Activated CD8-positive, alpha-beta memory T cell treated with anti-CD3 and anti-CD28 coated beads, Interleukin-2, amount 50 U/mL, for 4 hours (primary cell): ENCODE measurements around the gene TRAPPC5.

Experiments
- DNase-seq: peaks from one replicate; pipeline ENCODE4 v3.0.0-alpha.2; 2020

The TRAPPC5 gene

DNA sequence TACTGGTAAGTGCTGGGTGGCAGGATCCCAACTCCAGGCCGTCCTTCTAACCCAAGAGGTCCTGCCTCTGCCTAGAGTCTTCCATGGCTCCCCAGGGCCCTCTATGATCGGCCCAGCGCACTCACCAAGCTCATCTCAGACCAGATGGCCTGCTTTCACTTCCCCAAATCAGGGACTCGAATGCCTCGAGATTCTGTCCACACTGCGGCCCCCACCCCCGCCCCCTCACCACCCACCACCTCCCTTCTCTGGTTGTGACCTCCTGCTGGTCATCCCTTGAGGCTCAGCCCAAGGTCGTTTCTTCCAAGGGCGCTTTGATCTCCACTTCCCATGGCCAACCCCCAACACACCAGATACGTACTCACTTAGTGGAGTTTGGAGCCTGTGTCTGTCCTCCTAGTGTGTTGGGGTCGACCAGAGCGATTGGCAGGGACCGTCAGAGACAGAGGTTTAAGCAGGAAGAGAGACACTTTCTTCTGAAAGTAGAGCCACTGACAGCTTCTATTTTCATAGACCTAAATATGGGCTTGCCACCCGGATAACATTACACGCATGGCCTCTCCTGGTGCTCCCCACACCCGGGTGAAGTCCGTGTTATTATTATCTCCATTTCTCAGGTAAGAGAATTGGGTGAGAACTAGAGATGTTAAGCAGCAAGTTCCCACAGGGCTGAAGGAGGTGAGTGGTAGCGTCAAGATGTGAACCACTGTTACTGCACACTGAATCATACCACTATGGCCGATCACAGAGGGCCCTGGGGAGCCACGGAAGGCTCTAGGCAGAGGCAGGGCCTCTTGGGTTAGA is 21.2 kb downstream of the TRAPPC5 start, which contains the start of gene FCER2:
Gene FCER2, minus strand, starts transcription at position 478 of the 804 bp plus-strand sequence. CDS start 2,371 bp downstream, outside the sequence.
- DNase-seq, result no peak

DNA sequence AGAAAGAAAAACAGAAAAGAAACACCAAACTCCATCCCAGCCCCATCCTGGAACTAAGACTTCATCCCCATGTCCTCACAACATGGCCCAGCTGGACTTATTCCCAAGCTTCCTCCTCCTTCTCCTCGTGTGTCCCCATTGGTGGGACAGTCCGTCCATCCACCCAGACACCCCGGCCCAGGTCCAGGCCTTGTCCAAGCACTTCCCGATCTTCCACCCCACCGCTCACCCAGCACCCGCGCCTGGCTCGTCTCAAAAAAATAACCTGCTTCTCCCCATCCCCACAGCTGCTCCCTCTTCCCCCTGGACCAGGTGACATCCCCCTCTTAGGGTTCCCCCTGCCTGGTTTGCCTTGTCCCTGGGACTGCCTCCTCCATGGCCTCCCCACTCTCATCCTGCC is 22.7 kb downstream of the TRAPPC5 start:
- no peak for DNase-seq

DNA sequence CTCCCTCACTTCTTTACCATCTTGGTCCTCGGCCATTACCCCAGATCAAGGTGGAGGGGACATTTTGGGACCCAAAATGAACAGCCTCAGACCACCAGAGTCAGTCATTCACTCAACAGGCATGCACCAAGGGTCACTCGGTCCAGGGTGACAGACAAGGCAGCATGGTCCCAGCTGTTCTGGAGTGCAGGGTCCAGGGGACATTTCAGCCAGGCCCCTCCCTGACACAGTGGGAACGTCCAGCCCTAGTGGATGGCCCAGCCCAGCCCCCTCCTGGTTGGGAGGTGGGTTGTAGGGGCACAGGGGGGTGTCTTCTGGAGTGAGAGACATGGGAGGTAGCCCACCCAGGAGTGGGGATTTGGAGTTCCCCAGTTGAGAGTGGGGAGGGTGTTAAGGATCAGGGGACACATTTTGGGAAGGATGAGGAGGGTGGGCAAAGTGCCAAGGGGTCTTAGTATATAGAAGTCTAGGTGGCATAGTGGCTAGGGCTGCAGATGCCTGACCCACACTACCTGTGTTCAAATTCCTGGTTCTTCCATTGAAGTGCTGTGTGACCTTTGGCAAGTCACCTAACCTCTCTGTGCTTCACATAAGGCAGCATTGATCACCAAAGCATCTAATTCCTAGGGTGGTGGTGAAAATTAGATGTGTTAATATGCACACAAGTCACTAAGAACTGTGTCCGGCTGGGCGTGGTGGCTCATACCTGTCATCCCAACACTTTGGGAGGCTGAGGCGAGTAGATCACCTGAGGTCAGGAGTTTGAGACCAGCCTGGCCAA is 23.8 kb downstream of the TRAPPC5 start:
- no peak for DNase-seq

DNA sequence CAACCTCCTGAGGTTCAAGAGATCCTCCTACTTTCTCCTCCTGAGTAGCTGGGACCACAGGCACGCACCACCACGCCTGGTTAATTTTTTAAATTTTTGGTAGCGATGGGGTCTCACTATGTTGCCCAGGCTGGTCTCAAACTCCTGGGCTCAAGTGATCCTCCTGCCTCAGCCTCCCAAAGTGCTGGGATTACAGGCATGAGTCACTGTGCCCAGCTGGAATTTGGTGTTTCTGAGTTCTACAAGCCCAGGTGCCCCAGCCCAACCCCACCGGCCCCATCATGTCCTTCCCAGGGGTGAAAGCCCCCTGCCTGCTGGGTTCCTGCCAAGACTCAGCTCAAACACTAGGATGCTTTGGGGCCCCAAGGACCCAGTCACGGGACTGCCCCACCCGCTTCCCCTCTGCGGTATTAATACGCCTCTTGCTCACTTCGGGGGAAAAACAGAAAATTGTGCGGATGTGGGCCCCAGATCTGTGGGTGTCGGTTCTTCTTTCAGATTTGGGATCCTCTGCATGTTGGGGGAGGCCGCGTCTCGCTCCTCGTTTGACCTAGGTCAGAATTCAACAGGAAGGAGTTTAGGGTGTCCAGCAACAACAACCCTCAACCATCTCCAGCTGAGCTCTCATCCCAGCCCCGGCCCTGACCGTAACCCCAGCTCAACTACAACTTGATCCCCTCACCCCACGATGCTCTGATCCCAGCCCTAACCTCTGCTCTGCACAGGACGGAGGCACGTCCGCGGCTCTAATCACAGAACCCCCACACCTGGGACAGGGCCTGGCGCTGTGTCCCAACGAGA is 25.0 kb downstream of the TRAPPC5 start:
- peak; percentile 66 for DNase-seq

DNA sequence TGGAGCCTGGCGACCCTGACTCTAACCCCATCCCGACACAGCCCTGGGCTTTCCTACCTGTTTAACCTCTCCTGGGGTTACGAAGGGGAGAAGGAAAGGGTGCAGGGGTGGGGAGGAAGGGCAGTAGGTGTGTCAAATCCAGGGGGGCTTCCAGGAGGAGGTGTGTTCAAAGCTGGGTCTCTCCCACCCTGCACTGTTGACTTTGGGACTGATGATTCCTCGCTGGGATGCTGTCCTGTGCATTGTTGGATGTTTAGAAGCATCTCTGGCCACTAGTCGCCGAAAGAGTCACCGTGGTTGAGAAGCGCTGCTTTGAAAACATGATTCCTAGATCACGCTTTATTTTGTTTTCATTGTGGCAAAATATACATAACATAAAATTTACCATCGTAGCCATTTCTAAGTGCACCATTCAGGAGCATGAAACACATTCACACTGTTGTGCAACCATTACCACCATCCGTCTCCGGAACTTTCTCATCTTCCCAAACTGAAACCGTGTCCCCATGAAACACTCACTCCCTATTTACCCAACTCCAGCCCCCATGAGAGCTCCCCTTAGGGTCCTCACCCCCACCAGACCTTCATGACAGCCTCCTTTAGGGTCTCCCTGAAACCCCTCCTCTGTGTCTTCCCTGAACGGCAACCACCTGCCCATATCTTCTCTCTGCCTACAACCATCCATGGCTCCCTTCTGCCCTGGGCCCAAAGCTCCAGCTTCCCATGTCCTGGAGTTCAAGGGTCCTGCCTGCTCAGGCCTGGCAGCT is 25.7 kb downstream of the TRAPPC5 start:
- no peak for DNase-seq

DNA sequence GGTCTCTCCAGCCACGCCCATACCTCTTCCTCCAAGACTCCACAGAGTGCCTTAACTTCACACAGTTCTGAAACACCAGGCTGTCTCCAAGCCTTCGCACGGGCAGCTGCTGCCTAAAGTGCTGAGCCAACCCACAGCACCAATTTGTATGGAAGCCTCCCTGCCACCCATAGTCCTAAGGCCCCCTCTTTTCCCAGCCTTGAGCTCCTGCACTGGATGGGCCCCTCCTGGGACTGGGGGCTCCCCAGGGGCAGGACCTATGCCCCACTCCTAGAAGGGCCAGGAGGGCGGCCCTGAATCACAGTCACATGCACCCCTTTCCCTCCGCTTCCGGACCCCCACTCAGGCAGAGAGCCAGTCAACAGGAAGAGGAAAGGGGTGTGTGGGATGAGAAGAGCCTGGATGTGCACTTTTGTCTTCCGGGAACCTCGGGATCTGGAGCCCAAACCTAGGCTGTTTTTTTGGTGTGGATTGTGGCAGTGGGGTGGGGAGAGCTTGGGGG is 26.4 kb downstream of the TRAPPC5 start:
- no peak for DNase-seq

DNA sequence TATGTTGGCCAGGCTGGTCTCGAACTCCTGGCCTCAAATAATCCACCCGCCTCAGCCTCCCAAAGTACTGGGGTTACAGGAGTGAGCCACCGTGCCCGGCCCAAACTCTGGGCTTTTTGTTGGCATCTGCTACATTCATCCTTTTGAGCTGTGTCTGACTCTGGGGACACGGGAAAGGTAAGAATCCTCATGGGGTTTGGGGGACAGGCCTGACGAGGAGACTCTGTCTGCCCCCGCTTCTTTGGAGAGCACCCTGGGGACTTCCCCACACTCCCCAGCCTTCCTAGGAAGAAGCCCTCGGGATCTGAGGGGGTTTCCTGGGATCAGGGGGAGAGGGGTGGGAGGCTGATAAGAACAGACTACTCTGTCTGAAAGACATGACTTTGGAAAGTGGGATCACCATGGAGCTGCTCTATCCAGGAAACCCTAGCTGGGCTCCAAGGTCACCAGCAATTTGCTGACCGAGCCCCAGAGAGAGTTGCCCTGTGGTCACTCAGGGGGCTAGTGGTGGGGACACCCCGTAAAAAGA is 29.4 kb downstream of the TRAPPC5 start:
- DNase-seq, result no peak

DNA sequence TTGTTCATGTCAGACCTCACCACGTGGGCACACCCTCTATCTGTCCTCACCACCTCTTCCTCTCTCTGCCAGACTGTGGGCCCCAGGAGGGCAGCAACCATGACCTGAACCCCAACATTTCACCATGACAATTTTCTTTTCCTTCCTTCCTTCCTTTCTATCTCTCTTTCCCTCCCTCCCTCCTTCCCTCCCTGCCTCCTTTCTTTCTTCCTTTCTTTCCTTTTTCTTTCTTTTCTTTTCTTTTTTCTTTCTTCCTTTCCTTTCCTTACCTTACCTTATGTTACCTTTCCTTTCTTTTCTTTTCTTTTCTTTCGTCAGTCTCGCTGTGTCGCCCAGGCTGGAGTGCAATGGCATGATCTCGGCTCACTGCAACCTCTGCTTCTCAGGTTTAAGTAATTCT is 30.0 kb downstream of the TRAPPC5 start:
- no peak for DNase-seq

DNA sequence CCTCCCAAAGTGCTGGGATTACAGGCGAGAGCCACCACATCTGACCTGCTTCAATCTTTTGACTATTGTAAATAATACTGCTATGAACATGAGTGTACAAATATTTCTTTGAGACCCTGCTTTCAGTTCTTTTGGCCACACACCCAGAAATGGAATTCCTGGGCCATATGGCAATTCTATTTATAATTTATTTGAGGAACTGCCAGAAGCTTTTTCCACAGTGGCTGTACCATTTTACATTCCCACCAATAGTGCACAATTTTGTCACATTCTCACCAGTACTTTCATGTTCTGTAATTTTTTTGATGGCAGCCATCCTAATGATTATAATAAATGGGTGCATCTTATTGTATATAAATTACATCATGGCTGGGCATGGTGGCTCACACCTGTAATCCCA is 35.0 kb downstream of the TRAPPC5 start:
- no peak for DNase-seq

DNA sequence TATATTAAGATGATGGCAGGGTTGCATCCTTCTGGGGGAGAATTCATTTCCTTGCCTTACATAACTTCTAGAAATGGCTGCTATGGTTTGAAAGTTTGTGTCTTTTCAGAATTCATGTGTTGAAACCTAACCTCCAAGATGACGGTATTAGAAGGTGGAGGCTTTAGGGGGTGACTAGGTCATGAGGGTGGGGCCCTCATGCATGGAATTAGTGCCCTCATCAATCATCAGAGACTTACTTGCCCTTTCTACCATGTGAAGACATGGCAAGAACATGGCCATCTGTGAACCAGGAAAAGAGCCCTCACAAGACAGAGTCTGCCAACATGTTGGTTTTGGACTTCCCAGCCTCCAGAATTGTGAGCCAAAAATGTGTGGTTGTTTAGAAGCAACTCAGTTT is 36.1 kb downstream of the TRAPPC5 start:
- no peak for DNase-seq

DNA sequence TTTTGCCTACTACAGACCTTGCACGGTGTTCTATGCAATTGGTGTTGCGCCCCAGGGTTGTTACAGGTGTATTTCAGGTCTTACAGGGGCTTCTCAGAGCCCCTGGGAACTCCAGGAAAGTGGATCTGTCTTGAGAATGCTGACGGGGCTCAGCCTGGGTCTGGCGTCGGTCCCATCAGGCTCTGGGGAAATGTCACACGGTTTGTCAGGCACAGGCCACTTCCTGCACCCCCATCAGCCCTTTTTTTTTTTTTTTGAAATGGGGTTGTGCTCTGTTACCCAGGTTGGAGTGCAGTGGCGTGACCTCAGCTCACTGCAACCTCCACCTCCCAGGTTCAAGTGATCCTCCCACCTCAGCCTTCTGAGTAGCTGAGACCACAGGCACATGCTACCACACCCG is 38.0 kb downstream of the TRAPPC5 start:
- no peak for DNase-seq

DNA sequence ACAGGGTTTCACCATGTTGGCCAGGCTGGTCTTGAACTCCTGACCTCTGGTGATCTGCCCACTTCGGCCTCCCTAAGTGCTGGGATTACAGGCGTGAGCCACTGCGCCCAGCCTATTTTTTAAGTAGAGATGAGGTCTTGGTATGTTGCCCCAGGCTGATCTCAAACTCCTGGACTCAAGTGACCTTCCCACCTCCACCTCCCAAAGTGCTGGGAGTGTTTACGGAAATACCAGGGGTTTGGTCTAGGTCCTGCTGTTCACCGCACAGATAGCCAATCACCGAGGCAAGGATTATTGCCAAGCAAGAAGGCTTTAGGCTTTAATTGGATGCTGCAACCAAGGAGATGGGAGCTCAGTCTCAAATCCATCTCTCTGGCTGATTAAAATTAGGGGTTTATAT is 39.7 kb downstream of the TRAPPC5 start:
- DNase-seq, result no peak

DNA sequence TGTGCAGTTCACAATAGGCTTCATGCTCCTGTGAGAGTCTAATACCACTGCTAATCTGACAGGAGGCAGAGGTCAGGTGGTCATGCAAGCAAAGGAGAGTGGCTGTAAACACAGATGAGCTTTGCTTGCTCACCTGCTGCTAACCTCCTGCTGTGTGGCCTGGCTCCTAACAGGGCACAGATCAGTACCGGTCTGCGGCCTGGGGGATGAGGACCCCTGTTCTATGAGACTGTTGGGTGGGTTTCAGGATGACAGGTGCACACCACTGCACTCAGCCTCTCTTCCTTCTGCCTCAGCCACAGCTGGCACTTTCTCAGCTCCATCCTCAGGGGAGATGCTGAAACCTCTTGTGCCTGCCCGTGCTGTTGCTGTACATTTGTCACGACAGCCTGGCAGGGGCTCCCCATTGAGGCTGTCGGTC is 41.6 kb downstream of the TRAPPC5 start:
- no peak for DNase-seq

DNA sequence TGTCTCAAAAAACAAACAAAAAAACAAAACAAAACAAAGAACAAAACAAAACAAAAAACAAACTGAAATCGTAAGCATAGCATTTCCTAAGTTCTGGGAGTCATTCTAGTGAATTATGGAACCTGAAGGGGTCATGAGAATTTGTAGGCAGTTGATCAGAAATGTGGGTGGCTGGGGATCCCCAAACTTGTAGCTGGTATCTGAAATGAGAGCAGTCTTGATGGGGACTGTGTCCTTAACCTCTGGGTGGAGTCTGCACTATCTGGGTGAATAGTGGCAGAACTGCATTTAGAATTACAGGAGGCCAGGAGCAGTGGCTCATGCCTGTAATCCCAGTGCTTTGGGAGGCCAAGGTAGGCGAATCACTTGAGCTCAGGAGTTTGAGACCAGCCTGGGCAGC is 45.2 kb downstream of the TRAPPC5 start:
- no peak for DNase-seq

DNA sequence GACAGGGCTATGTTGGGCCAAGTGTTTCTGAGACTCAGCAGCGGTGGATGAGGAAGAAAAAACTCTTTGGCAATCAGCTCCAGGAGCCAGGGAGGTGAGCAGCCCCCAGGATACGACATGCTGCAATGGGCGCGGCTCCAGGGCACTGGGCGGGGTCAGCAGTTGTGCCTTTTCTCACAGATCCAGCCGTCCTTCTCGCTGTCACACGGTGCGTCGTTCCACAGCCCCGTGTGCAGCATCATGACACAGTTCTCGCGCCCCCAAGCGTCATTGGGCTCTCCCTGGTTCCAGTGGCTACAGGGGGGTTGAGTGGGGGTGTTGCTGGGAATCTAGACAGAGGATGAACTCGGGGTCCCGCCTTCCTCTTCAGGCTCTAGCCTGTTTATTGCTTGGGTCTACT is 48.6 kb downstream of the TRAPPC5 start:
- no peak for DNase-seq

DNA sequence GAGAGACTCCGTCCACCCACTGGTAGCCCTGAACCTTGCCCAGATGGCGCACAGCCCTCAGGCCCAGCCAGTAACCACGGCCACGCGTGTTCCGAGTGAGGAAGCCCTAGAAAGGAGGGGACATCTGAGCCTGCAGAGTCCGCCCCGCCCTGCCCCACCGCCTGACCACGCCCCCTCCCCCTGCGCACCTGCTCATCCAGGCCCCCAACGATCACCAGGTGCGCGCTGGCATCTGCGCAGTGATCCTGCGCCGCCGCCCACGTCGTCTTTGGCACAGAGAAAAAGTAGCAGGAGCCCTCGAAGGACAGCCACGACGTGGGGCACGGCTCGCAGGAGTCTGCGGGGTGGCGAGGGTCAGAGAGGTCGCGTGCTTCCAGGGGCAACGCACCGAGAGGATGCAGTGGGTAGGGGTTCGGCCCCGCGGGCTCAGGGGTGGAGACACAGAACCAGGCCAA is 49.2 kb downstream of the TRAPPC5 start:
- no peak for DNase-seq

DNA sequence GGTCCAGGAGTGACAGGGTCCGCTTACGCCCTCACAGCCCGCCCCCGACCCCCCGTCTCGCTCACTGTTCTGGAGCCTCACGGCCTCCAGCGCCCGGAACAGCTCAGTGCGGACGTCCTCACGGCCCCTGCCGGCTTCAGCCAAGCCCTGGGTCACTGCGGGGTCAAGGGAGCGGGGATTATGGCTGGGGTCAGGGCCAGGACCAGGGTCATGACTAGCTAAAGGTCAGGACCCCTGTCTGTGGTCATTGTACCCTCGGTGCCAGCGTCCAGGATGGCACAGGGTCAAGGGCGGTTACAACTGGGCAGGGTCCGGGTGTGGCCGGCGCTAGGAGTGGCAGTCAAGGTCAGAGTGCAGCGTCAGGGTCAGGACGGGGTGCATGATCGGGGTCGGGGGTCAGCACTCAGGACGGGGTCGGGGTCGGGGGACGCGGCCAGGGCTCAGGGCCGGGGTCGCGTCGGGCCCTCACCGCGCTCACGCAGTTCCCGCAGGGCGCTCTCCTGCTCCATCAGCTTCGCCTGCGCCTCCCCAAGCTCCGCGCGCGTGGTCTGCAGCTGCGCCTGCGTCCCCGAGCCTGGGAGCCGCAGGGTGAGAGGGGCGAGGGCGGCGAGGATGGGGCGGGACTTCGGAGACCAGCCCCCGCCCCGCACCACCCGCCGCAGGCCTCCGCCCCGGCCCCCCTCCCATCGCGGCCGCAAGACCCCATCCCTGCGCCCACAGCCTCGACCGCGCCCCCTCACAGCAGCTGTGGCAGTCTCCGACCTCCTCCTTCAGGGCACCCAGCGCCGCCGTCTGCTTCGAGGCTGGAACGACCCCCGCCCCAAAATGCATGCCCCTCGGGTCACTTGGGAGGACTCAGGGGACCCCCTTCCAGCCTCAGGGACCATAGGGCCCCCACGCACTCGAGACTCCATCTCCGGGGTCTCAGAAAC is 49.9 kb downstream of the TRAPPC5 start:
- DNase-seq, result no peak

DNA sequence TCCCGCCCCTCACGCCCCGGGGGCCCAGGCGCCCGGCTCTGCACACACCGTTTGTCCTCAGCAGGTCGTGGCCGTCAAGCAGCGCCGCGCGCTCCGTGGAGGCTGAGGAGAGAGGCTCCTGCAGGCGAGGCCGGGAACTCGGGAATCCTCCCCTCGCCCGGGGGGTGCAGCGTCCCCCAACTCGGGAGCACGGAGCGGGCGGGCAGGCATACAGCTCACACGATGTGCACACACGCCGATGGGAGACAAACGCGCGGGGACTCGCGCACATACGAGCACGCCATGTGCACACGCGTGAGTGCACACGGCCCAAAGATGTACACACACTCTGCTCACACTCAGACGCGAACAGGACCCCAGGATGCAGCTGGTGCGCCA is 50.6 kb downstream of the TRAPPC5 start:
- DNase-seq, result no peak

DNA sequence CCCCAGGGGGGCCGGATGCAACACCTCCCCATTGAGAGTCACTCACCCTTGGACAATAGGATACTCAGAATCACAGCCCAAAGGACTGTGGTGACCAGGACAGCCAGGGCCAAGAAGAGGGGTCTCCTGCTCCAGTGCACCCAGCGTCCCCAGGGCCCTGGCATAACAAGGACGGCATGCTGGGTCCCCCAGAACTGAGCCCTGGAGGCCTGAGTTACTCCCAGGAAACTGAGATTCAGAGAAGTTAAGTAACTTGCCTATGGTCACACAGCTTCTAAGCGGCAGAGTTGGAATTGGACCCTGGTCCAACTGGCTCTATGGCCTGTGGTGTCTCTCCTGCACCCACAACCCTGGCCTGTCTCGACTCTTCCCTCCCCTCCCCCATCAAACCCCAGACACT is 51.0 kb downstream of the TRAPPC5 start:
- DNase-seq, result no peak

DNA sequence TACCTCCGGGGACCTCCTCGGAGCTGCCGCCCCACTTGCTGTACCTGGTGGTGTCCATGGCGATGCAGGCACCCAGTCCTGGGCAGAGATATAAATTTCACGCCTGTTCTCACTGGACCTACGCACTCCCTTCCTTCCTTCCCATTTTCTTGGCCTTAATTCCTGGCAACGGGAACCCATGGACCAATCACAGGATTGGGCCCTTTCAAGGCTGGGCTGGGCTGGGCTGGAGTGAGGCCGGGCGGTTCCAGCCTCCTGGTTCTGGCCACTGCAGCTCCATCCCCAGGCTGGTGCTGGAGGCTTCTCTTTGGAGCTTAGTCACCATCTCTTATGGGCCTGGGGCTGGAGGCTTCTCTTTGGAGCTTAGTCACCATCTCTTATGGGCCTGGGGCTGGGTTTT is 51.4 kb downstream of the TRAPPC5 start, which contains the start of gene CLEC4G:
Gene CLEC4G, minus strand, starts transcription at position 66 of the 400 bp plus-strand sequence. Its CDS starts 8 bp downstream, at position 58.
- DNase-seq, result no peak

DNA sequence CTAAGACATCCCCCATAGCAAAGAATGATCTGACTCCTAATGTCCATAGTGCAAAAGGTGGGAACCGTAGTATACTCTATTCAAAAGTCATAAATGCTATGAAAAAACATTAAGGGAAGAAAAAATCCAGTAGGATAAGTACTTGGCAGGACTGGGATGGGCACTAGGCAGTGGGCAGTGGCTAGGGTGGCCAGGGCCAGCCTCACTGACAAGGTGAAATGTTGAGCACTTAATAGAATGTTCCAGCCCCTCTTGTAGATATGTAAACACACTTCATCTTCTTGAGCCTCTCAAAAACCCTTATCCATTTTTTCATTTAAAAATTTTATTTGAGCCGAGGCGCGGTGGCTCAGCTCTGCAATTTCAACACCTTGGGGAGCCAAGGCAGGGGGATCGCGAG is 52.7 kb downstream of the TRAPPC5 start:
- no peak for DNase-seq
